Ammon's horn (tissue), 1 donor: ENCODE measurements around the gene CAV2.
"Not testable (repeated sequence)": the region's sequence is repeated elsewhere in the genome, so short reads cannot be mapped to it uniquely, and the experiment has no call there.

Source experiments
- DNase-seq: peaks from one replicate; pipeline ENCODE4 v3.0.0-alpha.2; 2016; ENCODE audit warnings: low spot score

CAV2 gene

GRCh38 chr7:116499168-116500077 is at the start of gene CAV2:
CAV2 (plus strand) TSS chr7:116499738; CDS start chr7:116499782, 44 bp downstream.
- DNase-seq = peak; percentile 5

- no peak for DNase-seq
These were observed 49.6 kb upstream of the CAV2 start for GRCh38 chr7:116449950-116450349.

GRCh38 chr7:116451957-116452729 is 47.4 kb upstream of the CAV2 start:
- DNase-seq = no peak

- DNase-seq = no peak
These were observed 45.2 kb upstream of the CAV2 start for GRCh38 chr7:116454377-116454776.

- no peak for DNase-seq
These were observed 44.5 kb upstream of the CAV2 start for GRCh38 chr7:116455009-116455408.

- no peak for DNase-seq
These were observed 44.0 kb upstream of the CAV2 start for GRCh38 chr7:116455499-116455898.

- no peak for DNase-seq
These were observed 38.0 kb upstream of the CAV2 start for GRCh38 chr7:116461500-116461899.

- DNase-seq = no peak
These were observed 35.6 kb upstream of the CAV2 start for GRCh38 chr7:116463956-116464355.

GRCh38 chr7:116464375-116464774 is 35.2 kb upstream of the CAV2 start:
- DNase-seq = no peak

- no peak for DNase-seq
These were observed 34.4 kb upstream of the CAV2 start for GRCh38 chr7:116465125-116465524.

- DNase-seq = no peak
These were observed 31.0 kb upstream of the CAV2 start for GRCh38 chr7:116468534-116468933.

- no peak for DNase-seq
These were observed 21.9 kb upstream of the CAV2 start for GRCh38 chr7:116477625-116478024.

- DNase-seq = no peak
These were observed 20.7 kb upstream of the CAV2 start for GRCh38 chr7:116478834-116479233.

- DNase-seq = no peak
These were observed 16.1 kb upstream of the CAV2 start for GRCh38 chr7:116483271-116483942.

GRCh38 chr7:116484389-116484788 is 15.1 kb upstream of the CAV2 start:
- not testable (repeated sequence) for DNase-seq

GRCh38 chr7:116487907-116488521 is 11.5 kb upstream of the CAV2 start:
- DNase-seq = no peak

- no peak for DNase-seq
These were observed 9.2 kb upstream of the CAV2 start for GRCh38 chr7:116490351-116490750.

- DNase-seq = no peak
These were observed 7.5 kb upstream of the CAV2 start for GRCh38 chr7:116491887-116492653.

- no peak for DNase-seq
These were observed 6.9 kb upstream of the CAV2 start for GRCh38 chr7:116492654-116493109.

GRCh38 chr7:116493449-116493848 is 6.1 kb upstream of the CAV2 start:
- DNase-seq = no peak

- DNase-seq = no peak
These were observed 5.1 kb upstream of the CAV2 start for GRCh38 chr7:116494472-116494871.
